NCI-H2227 (cell line): ENCODE results near the gene DACH1.

ENCODE experiments used
- DNase-seq: peaks from one replicate; lab custom pipeline; 2025; ENCODE audit not compliant: unreplicated experiment; lab: John Stamatoyannopoulos, UW

Gene DACH1

DNA sequence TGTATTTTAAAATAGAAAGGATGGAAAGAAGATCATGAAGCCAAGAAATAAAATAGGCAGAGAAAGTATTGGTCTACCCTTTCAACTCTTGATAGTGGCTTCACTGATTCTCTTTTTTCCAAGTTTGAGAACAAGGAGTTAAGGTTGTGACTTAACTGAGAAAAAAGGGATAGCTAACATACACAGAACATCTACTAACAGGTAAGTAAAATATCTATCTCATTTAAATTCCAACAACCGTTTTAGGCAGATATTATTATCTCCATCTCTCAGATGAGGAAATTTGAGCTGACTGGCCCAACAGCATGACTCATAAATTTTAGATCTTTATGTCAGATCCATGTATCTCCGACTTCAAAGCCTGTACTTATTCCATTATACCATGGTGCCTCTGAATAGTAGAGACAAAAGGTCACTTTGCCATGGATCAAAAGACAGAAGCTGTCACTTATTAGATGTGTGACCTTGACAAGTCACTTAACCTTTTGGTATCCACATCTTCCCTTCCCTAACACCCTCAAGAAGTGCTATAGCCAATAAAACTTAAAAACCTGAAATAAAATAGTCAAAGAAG, 152.1 kb downstream of the DACH1 start:
- DNase-seq: peak; percentile 36

DNA sequence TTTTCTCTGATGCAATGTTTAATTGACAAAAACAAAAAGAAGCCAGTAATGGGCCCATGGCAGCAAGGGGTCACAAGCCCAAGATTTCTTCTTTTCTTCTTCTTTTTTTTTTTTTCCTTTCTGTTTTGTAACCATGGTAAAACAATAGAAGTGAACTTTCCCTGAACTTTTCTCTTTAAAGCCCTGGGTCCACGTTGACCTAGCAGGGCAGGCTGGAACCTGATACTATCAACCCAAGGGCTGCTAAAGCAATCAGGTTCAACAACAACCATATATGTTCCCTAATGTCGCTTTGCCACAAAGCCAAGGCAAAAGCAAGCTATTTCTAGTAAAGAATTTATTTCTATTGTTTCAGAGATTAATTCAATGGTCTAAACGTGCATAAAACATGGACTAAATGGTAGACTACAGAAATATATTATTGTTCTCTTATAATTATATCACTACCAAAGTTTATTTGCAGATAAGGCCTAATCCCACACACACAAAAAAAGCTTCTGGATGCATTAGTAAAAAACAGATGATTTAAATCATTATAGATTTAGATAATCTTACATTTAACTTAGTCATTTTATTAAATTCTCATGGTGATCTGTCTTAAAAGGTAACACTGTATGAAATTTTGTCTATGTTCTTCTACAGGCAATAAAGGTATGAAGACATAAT, 153.9 kb downstream of the DACH1 start:
- no peak for DNase-seq

DNA sequence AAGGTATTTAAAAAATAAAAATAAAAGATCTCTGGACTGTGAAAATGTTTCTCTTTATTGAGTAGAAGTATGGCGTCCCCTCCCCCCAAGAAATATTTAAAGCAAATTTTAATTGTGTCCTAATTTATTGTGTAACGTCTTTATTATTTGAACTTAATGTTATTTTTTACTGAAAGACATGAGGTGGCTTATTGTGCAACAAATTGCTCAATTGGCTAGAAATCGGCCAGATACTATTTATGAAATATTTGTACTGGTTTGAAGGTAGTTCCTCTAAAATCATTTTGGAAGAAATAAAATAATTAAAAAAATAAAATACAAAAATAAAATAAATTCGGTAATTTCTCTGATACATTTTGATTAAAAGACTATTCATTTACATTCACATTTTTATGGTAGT, 162.3 kb downstream of the DACH1 start:
- no peak for DNase-seq

DNA sequence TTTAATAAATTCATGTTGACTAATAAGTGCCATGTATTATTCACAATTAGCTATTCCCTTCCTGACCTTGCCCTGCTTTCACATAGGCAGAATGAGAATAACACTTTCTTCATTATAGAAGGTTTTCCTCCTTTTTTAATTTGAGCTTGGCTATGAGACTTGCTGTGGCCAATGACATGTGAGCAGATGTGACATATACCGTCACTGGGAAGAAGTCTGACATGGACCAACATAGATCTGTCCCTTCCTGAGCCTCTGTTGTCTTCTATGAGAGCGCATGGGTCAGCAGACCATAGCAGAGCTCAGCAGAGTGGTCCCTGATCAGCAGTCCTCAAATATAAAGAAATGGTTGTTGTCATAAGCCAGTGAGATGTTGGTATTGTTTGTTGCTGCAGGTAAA, 163.9 kb downstream of the DACH1 start:
- DNase-seq: no peak

DNA sequence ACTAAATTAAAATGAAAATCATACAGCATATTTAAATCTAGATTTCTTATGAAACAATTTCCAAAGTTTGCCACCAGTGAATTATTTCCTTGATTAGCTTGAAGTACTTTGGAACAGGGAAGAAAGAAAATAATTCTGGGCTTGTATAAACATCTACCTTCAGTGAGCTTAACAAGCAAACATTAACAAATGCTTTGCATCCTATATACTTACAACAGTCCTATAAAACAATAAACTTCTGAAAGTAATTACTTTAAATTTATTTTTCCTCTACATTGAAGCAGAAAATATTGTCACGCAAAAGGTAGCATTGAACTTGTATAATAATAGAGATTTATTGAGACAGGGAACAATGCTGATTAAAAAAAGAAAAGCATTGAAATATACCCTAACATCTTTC, 164.8 kb downstream of the DACH1 start:
- DNase-seq: no peak

DNA sequence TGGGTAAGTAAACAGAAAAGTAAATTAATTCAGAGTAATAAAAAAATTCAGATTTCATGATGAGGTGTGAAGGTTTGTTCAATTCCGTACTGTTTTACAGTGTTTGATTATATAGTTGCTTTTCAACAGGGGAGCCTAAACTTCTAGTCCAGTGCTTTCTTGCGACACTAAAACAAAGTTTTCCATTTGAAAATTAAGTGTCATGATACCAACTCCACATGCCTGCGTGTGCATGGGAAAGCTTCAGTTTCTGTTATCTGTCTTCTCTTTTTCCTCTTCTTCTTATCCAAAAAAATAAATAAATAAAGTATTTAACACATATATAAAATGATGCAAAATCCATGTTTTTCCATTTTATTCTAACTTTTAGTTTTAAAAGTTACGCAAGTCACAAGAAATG, 165.3 kb downstream of the DACH1 start:
- no peak for DNase-seq

DNA sequence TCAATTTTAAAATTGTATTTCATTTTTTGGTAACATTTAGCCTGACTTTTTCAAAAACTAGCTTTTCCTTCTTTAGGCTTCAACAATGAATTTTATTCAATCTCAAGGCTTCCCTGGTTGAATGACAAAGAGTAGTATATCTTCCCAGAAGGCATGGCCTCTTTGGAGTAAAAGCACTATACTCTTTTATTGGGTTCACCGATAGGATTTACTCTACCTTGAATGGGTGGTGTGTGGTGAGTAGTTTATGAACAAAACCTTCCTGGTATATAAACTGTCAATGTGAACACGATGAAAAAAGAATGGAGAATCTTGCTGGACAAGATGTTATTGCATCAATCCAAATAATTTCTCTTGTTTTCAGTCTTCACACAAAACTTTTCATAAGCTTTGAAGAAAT, 167.7 kb downstream of the DACH1 start:
- DNase-seq: no peak

DNA sequence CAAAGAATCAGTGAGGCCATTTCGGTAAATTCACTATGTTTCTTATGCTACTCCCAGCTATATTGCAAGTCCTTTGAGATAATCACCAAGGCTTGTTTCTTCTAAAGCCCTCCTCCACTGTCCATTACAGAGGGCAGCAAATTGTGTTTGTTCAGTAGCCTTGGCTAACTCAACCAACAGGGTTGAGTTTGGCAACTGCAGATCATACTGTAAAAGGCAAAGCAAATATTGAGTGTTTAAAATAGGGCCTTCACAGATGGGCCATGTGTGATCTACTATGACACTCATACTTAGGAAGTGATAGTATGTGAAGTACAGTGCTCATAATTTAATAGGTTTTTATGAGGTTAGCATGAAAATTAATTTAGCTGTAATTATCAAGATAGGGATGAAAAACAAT, 171.3 kb downstream of the DACH1 start:
- DNase-seq: no peak

DNA sequence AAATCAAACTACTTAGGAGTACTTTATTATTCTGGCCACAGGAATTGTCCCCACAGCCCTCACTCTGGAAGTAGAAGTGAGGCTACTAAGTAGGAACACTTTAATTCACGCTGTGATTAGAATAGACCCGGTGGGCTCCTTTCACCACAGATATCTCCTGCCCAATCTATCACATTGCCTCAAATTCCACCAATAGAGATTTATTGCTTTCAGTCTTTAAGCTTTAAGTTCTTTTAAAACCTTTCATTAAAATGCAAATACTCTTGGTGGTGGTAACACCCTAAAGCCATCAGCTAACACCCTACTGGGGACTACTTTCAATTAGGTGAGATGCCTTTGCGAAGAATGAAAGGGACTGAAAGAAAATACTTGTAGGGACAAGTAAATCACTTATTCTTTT, 181.9 kb downstream of the DACH1 start:
- no peak for DNase-seq

DNA sequence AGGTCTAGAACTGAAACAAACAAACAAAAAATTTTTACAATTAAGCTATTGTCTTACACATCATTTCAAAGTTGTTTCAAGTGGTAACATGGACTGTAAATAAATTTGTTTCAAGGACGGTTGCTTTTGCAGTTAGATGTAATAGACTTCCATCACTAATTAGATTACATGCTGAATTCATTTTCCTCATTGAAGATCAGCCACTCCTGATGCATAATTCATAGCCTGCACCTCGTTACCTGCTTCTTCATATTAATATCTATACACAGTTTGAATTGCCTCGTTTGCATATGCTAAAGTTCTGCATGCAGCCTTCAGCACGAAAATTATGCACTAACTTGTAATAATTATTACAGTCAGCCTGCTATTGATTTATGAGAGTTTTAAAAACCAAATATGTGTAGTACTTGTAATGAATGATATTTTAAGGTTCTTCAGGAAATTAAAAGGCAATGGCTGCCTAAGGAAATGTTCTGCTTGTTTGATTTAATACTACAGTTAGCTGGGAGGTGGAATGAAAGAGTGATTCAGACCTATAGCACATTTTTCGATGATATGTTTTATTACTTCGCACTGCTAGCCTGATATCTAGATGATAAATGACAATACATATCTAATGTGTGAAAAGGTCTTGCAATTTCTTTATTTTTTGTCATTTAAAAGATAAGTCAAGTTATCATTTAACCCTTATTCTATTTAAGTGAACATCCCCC, 184.9 kb downstream of the DACH1 start:
- DNase-seq: no peak

DNA sequence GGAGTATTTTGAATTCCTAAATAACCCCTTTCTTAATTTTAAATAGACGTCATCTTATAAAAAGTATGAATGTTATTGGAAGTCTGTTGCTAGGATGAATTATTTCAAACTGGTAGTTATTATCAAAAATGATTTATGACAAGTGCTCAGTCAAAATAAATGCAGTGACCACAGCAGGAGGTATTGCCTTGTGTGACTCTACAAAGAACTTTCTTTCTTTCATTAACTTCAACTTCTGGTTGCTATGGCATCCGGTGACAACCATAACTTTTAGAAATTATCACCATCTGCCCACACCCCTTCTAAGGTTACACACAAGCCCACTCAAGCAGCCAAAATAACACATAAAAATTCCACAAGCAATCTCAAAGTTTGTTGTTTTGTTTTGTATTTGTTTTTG, 189.9 kb downstream of the DACH1 start:
- DNase-seq: no peak

DNA sequence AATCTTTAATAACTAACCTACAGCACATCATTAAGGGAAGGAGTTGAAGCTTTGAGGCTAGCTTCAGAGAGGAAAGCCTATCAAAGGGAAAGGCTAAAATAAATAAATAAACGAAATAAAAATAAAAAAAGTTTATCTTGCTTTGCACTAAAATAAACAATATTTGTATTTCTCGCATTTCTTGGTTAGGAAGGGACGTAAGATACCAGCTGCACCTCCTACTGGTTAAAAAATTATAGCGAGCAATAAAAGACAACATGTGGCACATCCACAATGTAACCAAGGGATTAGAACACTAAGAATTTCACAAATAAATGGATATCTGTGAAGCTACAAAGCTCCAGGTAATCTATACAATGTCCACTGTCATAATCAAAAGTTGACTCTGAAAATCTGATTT, 194.5 kb downstream of the DACH1 start:
- no peak for DNase-seq

DNA sequence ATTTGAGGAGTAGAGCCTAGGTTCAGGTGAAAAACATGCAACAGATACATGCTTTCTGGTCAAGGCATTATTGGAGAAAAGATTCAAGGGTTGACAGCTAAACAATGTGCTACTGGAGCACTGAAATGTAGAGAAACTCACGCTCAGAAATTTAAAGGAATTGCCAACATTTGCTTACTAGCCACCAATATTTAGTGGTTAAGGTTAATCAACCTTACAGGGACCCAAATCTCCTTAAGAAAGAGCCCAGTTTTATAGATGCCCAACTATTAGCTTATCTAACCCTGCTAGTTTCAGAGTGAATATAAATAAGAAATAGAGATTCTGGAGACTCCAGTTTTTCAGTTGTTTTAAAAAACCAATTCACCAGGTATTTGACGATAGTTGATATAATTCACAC, 203.6 kb downstream of the DACH1 start:
- DNase-seq: no peak

DNA sequence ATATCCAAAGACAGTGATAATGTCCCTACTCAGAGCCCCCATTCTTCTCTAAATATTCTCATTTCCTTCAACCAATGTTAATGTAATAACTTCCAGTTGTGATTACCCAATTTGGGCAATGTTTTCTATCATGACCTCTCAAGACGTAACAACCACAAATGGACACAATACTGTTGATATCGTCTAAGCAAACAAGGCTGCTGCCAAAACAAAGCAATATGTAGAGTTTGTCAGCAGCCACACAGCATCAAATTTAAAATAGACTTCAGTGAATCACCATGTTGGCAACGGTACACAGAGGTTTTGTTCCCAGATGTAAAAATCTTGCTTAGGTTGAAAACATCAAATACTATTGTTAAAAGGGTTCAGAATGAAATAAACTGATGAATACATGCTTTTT, 205.1 kb downstream of the DACH1 start:
- DNase-seq: no peak

DNA sequence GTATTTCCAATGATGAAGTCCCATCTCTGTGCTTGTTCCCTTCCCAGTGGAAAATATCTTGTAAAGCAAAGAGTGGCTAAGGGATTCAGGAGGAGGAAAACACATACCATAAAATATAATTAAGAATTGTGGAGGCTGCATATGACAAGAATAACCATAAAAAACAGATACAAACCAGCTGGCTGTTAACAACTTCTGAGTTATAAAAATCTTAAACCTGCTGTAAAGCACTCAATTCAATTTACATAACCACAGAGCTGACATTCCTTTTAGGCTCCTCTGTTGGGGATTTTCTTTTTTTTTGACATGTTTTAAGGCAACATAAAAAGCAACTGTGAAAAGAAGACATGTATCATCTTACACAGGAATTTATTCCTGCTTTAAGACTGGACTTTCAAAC, 207.6 kb downstream of the DACH1 start:
- DNase-seq: no peak

DNA sequence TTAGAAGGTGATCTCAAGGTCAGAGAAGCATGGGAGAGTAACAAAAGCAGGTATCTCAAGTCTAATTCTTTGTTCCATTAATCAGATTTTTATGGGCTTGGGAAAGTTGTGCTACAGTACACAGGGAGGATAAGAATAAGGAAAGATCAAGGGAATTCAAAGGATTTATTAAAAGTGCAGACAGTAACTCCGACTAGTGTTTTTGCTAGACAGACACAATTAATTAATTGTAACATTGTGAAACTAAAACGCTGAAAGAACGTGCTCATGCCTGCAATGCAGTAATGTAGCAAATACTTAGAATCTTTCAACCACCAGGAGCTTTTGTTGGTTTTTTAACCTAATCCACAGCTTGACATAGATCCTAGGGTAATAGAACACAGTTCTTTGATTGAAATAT, 221.5 kb downstream of the DACH1 start:
- no peak for DNase-seq

DNA sequence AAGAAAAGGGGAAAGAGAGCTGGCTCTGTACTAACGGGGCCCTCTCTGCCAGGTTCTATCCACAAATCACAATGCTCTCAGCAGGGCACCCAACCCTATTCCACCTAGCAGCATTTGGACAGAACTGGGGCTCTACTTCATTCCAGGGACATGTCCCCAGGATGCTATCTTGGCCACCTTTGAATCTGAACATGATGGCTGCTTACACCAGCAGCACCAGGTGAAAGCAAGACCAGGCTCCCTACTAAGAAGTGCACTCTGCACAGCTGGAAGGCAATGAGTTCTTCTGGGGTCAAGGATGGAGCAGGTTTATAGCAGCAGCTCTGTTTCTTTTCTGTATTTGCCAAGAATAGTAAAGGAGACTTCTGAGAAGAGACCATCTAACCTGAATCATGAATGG, 222.4 kb downstream of the DACH1 start:
- peak; percentile 38 for DNase-seq

DNA sequence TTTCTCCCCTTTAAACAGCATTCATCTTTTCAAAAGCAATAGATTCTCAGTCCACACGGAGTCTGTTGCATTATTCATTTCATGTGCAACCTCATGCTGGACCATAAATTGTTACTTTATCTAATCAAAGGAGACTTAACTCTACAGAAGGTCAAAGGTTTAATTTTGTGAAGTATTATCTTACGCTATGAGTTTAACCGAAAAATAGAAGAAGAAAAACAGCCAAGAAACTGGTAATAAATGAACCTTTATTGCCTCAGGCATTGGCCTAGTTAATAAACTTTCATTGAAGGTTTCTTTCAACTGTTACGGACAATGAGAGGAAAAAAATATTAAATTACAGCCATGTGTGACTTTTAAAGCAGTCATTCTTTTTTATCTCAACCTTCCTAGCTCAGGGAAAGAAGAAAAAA, 223.6 kb downstream of the DACH1 start:
- DNase-seq: no peak

DNA sequence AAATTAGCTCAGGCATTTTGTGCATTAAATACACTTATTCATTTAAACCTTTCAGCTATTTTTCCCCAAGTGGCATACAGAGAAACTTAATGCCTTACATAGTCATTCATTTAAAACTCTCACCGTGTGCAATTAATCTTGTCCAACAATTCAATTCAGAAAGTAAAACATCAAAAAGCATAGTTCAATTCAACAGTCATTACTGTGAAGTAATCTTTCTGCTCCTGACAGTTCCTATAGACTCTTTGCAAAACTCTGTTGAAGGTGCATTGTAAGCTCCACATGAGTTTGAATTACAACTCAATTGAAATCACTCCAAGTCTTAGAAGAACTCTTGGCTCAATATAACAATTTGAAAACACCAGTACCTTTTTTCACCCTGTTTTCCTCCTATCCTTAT, 228.3 kb downstream of the DACH1 start:
- DNase-seq: no peak

DNA sequence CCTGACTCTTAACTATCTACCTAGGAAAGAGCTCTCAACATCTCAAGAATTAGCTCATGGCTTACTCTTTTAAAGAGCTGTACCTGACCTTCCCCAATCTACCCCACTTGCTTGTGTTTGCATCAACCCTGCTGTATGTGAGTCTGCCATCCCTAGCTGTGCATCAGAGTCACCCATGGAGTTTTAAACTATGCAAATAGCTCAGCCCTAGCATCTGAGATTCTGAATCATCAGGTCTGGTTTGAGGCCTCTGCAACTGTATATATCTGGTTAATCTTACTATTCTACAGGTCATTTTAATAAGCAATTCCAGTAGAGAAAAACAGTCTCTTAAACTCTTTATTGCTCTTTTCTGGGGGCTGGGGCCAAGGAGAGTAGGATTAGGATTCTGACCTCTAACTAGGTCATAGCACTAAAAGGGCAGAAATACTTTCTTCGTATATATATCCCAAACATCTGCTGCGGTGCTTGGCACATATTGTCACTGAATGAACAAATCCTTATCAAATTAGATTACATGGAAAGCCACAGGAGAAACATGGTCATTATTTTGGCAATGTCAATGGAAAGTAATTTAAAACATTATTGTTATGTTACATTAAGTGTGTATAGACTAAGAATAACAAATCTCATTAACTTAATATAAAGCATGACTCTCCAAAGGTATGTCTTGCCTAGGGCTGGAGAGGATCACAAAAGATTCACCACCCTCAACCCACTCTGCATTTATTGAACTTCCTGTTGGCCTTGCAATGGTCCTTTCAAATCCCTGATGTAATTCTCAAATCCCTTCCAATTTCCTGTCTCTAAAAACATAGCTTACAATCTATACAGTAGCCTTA, 232.2 kb downstream of the DACH1 start:
- DNase-seq: no peak

DNA sequence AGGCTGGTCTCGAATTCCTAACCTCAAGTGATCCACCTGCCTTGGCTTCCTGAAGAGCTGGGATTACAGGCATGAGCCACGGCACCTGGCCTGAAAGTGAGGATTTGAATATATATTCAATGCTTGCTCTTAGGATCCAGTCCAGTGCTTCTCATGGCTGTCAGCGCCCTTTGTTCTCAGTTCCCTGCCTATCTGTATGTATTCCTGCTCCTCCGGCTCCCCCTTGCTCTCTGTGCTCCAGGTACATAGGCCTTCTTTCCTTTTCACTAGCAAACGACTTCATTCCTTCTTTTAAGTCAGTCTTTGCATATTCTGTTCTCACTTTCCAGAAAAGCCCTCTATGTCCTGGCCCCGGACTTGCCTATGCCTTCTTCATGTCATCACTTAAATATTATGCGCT, 232.8 kb downstream of the DACH1 start:
- DNase-seq: no peak

DNA sequence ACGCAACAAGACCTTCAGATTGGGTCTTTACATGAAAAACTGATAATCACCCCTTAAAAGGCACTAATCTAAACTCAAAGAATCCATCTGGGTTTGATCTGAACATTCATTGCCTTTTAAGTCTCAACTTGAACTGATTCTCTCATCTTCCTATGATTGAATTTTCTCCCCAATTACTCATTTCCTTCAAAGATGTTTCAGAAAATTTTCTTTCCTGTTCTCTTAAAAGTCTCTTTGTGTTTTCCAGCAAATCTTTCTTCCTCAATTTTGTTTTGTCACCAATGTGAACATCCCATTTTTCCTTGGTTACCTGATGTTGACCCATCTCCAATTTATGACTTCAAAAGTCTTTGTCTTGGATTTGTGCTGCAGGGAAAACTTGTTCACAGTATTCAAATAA, 234.3 kb downstream of the DACH1 start:
- no peak for DNase-seq
